Epithelial cell of proximal tubule (primary cell): Measurements from ENCODE around the gene TTC21A. TPM values are rescaled to one million over a fixed set of nuclear protein-coding genes. Genes with fewer than 3 reads are reported as not detected.
A peak's percentile ranks its signal among the peaks of the same experiment; 100 is the strongest.

Experiments used
- DNase-seq: peaks from one replicate; pipeline ENCODE4 v3.0.0-alpha.2; 2011; ENCODE audit warnings: low read depth
- H3K4me3 ChIP-seq: 2 replicates; pipeline ENCODE4 v1.5.1; 2011; ENCODE audit warnings: low read depth, mild to moderate bottlenecking, low read length
- total RNA-seq: library from RNA; depleted of rRNA; stranded (reverse); fragments of >200 nt; gene quantifications from 2 replicates; pipeline ENCODE4 v1.2.3, GENCODE V29; 2015
- TF ChIP-seq, protein P1 (sequence below): conservative IDR thresholded peaks from 2 replicates; pipeline ENCODE4 v1.5.1; 2012; ENCODE audit warnings: low read depth, mild to moderate bottlenecking, low read length

TTC21A gene
- total RNA-seq, 1 donor from 2014 or later: 0.86 TPM

DNA sequence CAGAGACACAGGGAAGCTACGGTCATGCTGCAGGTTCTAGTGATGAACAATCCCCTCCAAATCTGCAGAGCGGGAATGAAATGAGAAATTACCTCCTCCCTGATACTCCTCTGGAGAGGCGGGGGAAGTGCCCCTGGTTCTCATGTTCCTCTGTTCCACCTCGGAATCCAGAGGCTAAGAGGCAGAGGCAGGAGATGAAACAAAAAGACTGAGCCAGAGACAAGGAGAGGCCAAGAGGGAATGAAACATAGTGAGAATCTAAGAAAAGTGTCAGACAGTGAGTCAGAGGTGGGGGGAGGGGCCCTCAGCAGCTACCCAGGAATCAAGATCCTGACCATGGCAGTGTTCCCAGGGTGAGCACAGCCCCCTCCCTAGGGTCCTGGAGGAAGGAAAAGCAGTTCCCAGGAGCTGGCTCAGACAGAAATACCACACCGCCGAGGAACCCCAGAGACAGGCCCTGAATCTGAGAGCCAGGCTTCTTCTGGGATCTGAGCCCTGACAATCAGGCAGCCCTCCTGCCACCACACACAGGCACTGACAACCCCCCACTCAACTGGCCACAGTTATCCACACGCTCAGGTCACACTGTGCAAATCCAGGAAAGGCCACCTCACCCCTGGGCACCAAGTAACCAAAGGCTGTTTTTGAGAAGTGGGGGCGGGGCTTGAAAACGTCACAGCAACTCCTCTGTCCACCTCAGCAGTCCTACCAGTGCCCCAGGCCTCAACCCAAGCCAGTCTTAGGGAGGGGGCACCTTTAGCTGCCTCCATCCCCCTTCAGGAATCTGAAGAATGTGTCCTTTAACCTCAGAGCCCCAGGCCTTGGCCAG lies 43.5 kb downstream of the TTC21A start:
- peak overlapping the region; percentile 89 for H3K4me3 ChIP-seq
- TF ChIP-seq, protein P1, sequence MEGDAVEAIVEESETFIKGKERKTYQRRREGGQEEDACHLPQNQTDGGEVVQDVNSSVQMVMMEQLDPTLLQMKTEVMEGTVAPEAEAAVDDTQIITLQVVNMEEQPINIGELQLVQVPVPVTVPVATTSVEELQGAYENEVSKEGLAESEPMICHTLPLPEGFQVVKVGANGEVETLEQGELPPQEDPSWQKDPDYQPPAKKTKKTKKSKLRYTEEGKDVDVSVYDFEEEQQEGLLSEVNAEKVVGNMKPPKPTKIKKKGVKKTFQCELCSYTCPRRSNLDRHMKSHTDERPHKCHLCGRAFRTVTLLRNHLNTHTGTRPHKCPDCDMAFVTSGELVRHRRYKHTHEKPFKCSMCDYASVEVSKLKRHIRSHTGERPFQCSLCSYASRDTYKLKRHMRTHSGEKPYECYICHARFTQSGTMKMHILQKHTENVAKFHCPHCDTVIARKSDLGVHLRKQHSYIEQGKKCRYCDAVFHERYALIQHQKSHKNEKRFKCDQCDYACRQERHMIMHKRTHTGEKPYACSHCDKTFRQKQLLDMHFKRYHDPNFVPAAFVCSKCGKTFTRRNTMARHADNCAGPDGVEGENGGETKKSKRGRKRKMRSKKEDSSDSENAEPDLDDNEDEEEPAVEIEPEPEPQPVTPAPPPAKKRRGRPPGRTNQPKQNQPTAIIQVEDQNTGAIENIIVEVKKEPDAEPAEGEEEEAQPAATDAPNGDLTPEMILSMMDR: no peak
- DNase-seq: peak; percentile 69

DNA sequence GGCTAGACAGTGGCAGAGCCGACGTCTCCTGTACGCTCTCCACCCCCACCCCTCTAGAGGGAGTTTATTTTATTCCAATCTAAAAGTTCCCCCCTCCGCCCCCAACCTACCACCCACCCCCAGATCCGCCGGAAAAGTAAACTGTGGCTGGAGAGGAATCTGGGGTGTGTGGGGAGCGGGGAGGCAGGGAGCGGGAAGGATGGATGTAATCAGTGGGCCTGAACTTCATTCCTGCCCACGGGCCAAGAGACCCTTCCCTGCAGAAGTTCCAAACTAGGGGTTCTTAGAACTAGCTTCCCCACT lies 46.4 kb downstream of the TTC21A start:
- no peak for DNase-seq
- H3K4me3 ChIP-seq: peak overlapping the region; percentile 62
- TF ChIP-seq, protein P1: no peak

DNA sequence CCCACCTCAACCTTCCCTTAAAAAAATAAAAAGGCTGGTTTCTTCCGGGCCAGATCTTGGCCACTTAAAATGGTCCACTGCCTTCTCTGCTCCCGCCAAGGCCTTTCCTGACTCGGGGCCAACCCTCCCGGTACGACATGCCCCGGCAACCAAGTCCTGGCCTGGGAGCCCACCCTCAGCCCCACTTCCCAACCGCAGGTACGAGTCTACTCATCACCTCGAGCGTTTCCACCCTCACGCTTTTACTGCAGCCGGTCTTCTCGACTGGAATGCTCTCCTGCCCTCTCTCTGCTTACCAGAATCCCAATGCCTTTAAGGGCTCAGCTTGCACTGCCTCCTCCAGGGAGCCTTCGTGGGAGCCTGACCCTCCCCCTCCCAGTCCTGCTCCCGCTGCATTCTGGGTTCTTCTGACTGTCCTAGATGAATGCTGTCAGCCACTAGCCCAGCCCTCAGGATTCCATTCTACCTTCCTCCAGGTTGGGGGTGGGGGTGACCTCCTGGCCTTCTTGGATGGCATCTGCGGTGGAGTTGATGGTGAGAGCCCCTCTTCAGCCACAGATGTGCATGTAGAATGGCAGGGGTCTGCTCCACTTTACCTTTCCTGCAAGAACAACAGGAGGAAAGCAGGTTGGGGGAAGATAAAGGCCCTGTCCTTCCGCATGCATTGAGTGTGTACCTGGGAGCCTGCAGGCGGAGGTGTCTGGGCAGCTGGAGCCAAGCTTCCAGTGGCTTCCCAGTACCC lies 47.0 kb downstream of the TTC21A start:
- TF ChIP-seq, protein P1: no peak
- no peak for DNase-seq
- peak overlapping the region; percentile 62 for H3K4me3 ChIP-seq

DNA sequence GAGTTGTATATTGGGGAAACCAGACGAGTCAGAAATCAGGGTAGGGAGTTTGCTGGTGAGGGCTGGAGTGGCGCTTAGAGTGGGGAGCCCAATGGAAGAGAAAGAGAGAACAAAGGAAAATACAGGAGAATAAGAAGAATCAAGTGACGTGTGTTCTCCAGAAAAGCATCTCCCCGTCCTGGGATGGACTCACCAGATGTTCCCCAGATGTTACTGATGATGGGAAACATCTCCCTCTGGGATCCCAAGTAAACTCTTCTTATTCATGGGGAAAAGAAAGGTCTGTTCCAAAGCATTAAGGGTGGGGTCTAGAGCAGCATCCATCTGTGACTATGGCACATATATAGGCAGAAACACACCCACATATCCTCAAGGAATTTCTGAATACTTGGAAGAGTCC lies 48.9 kb downstream of the TTC21A start:
- no peak overlapping the region for H3K4me3 ChIP-seq
- TF ChIP-seq, protein P1: no peak
- DNase-seq: no peak

DNA sequence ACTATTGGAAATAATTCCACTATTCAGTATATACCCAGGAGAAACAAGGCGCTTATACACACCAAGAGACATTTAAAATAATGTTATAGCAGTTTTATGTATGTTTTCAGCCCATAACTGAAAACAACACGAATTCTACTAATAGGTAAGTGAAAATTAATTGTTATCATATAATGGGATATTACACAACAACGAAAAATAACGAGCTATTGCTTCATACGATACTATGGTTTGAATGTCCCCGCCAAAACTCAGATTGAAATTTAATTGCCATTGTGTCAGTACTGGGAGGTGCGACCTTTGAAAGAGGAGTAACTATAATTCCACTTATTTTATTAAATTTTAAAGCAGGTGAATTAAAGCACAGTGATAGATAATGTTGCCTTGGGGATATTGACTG lies 49.9 kb downstream of the TTC21A start:
- H3K4me3 ChIP-seq: no peak overlapping the region
- no peak for DNase-seq
- TF ChIP-seq, protein P1: no peak

DNA sequence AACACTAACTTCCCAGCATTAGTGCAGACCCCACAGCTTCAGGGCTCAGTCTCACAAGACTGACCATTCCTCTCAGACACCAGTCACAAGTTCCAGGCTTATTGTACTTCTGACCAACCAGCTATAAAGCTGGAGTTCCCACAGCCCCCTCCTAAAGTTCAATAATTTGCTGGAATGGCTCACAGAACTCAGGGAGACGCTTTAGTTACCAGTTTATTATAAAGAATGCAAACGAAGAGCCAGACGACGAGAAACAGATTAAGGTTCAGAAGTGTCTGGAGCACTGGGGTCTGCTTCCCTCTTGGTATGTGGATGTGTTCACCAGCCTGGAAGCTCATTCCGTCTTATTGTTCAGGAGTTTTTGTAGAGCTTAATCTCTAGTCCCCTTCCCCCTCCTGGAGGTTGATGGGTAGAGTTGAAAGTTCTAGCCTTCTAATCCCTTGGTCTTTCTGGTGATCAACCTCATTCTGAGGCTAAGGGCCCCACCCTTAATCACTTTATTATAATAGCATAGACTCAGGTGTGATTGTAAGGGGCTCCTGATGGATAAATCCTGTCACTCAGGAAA lies 50.8 kb downstream of the TTC21A start:
- H3K4me3 ChIP-seq: no peak overlapping the region
- no peak for DNase-seq
- TF ChIP-seq, protein P1: no peak
